Peyer's patch (tissue), 4 donors: Measurements from ENCODE around the gene CITED4.

Experiments used
- CTCF ChIP-seq, 6 experiments: fragments of 450-650 bp in 4 of 6; fragments of 200-600 bp in 2 of 6; sonication (generic) in 1 of 6; IDR thresholded peaks; one replicate each; pipeline ENCODE4 v1.5.1; 2017 to 2019; ENCODE audit warnings: antibody characterized with exemption in 6 of 6, mild to moderate bottlenecking in 3 of 6, moderate library complexity in 1 of 6
- POLR2A ChIP-seq, 2 donors: fragments of 450-650 bp; IDR thresholded peaks; one replicate each; pipeline ENCODE4 v1.5.1; 2017; ENCODE audit warnings: antibody characterized with exemption in 2 of 2, mild to moderate bottlenecking in 2 of 2, moderate library complexity in 2 of 2

- TF ChIP-seq CTCF (IDR thresholded peaks at IDR 0.05) (no peak), POLR2A (IDR thresholded peaks at IDR 0.05) (no peak)
Observed at GRCh38 chr1:40908350-40908749, 46.2 kb upstream of the CITED4 start.
